Measurements from ENCODE around the gene PDZRN4.
A peak's percentile ranks its signal among the peaks of the same experiment; 100 is the strongest.

PDZRN4 gene

DNA sequence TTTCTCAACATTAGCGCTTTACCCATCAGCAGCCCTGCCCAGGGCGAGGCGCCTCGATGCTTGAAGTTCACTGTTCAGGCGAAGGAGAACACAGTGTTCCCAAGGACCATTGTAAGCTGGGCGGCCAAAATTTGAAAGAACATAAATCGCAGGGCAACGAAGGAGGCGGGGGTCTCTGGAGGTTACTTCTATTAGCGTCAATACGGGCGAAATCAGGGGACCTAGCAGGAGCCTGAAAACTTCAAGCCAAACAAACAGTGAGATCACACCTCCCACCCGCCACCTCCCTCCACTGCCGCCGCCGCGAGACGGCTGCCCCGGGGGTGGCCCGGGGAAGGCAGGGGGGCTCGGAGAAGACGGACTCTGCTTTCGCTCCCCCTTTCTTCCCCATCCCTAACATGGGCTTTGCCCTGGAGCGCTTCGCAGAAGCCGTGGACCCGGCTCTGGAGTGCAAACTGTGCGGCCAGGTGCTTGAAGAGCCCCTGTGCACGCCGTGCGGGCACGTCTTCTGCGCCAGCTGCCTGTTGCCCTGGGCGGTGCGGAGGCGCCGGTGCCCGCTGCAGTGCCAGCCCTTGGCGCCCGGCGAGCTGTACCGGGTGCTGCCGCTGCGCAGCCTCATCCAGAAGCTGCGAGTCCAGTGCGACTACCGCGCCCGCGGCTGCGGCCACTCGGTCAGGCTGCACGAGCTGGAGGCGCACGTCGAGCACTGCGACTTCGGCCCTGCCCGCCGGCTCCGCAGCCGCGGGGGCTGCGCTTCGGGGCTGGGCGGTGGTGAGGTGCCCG is at the start of gene PDZRN4:
Gene PDZRN4, plus strand, starts transcription at position 263 of the 783 bp plus-strand sequence.
- no peak for TF ChIP-seq CTCF (IDR thresholded peaks at IDR 0.05; ENCODE audit: low read depth, low read length)
- DNase-seq (ENCODE audit: low read depth in 2 of 2), result no peak
- H3K4me3 ChIP-seq (replicated peaks in 1 of 2; ENCODE audit: low read depth in 2 of 2, low read length in 2 of 2), result no peak within 1 kb of the TSS

GRCh38 chr12:41140117-41140516 is 48.0 kb upstream of the PDZRN4 start:
- TF ChIP-seq CTCF (IDR thresholded peaks at IDR 0.05; ENCODE audit: low read depth, low read length), result no peak

GRCh38 chr12:41141104-41141503 is 47.0 kb upstream of the PDZRN4 start:
- H3K4me3 ChIP-seq (replicated peaks in 1 of 2; ENCODE audit: low read depth in 2 of 2, low read length in 2 of 2), result no peak overlapping the region
- TF ChIP-seq CTCF (IDR thresholded peaks at IDR 0.05; ENCODE audit: low read depth, low read length), result no peak
- no peak for DNase-seq (ENCODE audit: low read depth in 2 of 2)

More at GRCh38 chr12:41140117-41140516, 48.0 kb upstream of the PDZRN4 start:
- DNase-seq (ENCODE audit: low read depth in 2 of 2), result peak in 1 of 2 donors; percentile 4
- no peak overlapping the region for H3K4me3 ChIP-seq (replicated peaks in 1 of 2; ENCODE audit: low read depth in 2 of 2, low read length in 2 of 2)

DNA sequence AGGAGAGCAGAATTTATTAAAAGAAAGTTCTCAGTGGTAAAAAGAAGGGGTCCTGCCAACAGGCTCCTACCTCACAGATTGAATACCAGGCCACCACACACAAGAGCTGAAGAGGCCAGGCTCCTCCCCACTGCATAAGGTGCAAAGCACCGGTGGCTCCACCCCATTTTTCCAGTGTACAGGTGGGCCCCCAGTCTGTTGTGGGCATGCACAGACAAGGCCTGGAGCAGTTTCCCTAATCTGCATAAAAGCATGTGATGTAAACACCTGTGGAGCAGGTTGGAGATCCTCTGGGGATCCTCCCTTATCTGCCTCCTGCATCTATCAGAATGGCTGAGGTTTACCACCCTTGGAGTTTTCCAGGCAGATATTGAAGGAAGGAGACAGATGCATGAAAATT is 45.7 kb upstream of the PDZRN4 start:
- TF ChIP-seq CTCF (IDR thresholded peaks at IDR 0.05; ENCODE audit: low read depth, low read length), result no peak
- no peak for DNase-seq (ENCODE audit: low read depth in 2 of 2)
- no peak overlapping the region for H3K4me3 ChIP-seq (replicated peaks in 1 of 2; ENCODE audit: low read depth in 2 of 2, low read length in 2 of 2)

- TF ChIP-seq CTCF (IDR thresholded peaks at IDR 0.05; ENCODE audit: low read depth, low read length), result no peak
- H3K4me3 ChIP-seq (replicated peaks in 1 of 2; ENCODE audit: low read depth in 2 of 2, low read length in 2 of 2), result no peak overlapping the region
- DNase-seq (ENCODE audit: low read depth in 2 of 2), result peak in 1 of 2 donors; percentile 35
Observed at GRCh38 chr12:41151793-41152192, 36.3 kb upstream of the PDZRN4 start.

DNA sequence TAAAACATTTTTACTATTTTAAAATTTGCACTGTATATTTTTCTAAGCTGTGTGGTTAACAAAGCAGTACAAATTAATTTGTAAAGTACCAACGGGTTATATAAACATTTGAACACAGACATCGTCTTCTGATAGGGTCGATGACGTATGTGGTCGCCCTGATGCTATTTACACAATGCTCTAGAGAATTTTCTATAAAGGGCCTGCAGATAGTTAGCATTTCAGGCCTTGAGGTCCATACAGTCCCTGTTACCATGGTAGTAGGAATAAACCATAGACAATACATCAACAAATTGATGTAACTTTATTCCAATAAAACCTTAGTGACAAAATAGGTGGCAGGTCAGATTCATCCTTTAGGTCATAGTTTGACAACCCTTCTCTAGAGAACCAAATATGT is 25.7 kb upstream of the PDZRN4 start:
- no peak for TF ChIP-seq CTCF (IDR thresholded peaks at IDR 0.05; ENCODE audit: low read depth, low read length)
- H3K4me3 ChIP-seq (replicated peaks in 1 of 2; ENCODE audit: low read depth in 2 of 2, low read length in 2 of 2), result no peak overlapping the region
- peak in 1 of 2 donors; percentile 1 for DNase-seq (ENCODE audit: low read depth in 2 of 2)

All from cardiac fibroblast (primary cell).